Heart right ventricle (tissue), 16 donors: Measurements from ENCODE around the gene PTPRM. TPM values are rescaled to one million over a fixed set of nuclear protein-coding genes. Genes with fewer than 3 reads are reported as not detected.

Experiments used
- ATAC-seq, 8 donors: fragments of 200-7000 bp; cut with Tn5 transposase; one replicate each; pipeline ENCODE4 v1.9.1; 2020; ENCODE audit warnings: mild to moderate bottlenecking in 8 of 8, moderate library complexity in 8 of 8, moderate number of reproducible peaks in 1 of 8
- DNase-seq, 2 donors: peaks; one replicate each; pipeline ENCODE4 v3.0.0-alpha.2; 2020
- H3K27ac ChIP-seq, 10 donors: fragments of 200-600 bp; sonication (generic) in 2 of 10; one replicate each; pipeline versions ENCODE4 v1.5.0 to v1.8.0; 2020 to 2022; ENCODE audit warnings: mild to moderate bottlenecking in 3 of 10
- H3K27me3 ChIP-seq, 7 donors: fragments of 200-600 bp; one replicate each; pipeline ENCODE4 v1.8.0; 2021 to 2022; ENCODE audit warnings: mild to moderate bottlenecking in 2 of 7
- H3K36me3 ChIP-seq, 9 donors: fragments of 200-600 bp; sonication (generic) in 1 of 9; one replicate each; pipeline versions ENCODE4 v1.5.0 to v1.8.0; 2020 to 2022; ENCODE audit warnings: mild to moderate bottlenecking in 2 of 9
- H3K4me1 ChIP-seq, 9 donors: fragments of 200-600 bp; sonication (generic) in 1 of 9; one replicate each; pipeline versions ENCODE4 v1.5.0 to v1.8.0; 2020 to 2022; ENCODE audit warnings: mild to moderate bottlenecking in 4 of 9
- H3K4me3 ChIP-seq, 10 donors: fragments of 200-600 bp; sonication (generic) in 2 of 10; one replicate each; pipeline versions ENCODE4 v1.5.0 to v1.8.0; 2020 to 2022; ENCODE audit warnings: mild to moderate bottlenecking in 7 of 10, moderate library complexity in 2 of 10
- H3K9me3 ChIP-seq, 11 donors: fragments of 200-600 bp in 10 of 11; sonication (generic) in 2 of 11; one replicate each; pipeline versions ENCODE4 v1.5.0 to v1.8.0; 2013 to 2022; ENCODE audit warnings: mild to moderate bottlenecking in 2 of 11, control low read depth in 1 of 11, moderate library complexity in 1 of 11
- WGBS, 2 donors: extraction: QIAGEN DNeasy Blood & Tissue Kit; methylation state at CpG; one replicate each; pipeline ENCODE4 v1.1.7; 2013; ENCODE audit warnings: inconsistent platforms in 1 of 2; 5-methylcytosine and 5-hydroxymethylcytosine counted together
- intact Hi-C, 10 donors: fragments of 100-400 bp; cut with DNase I; formaldehyde crosslinking; loops; one replicate each; pipeline versions ENCODE4 v1.11.1 to v1.14.2; 2022
- polyA plus RNA-seq, 2 donors: library from polyadenylated mRNA; stranded (reverse); fragments of 200-250 nt; gene quantifications; one replicate each; pipeline ENCODE4 v1.2.3, GENCODE V29; 2013
- total RNA-seq, 10 donors: library from RNA; stranded (reverse); fragmentation: NEBNext Ultra II Directional in 3 of 10; extraction: Animal tissue kit (Norgen Biotek cat#: 25700) in 3 of 10; gene quantifications; one replicate each; pipeline versions ENCODE4 v1.2.1 to v1.2.4, GENCODE V29; 2021 to 2023
- TF ChIP-seq, protein P1 (sequence below), 9 donors: fragments of 200-600 bp; sonication (generic) in 2 of 9; IDR thresholded peaks; one replicate each; pipeline versions ENCODE4 v1.5.0 to v1.8.0; 2021 to 2022; ENCODE audit warnings: antibody characterized with exemption in 9 of 9, mild to moderate bottlenecking in 5 of 9, moderate library complexity in 1 of 9
- donor health status: Arrhythmogenic right ventricular cardiomyopathy.
- donor health status: ischemic (EF 13 %, LVEDD 7.1; RV severe dilation, severe dysfunction).
- donor health status: healthy with polysubstance abuse.
- donor health status: DM: no; HTN: yes; CAD: no.
- donor health status: DM: no; HTN: no; CAD: no.
- donor health status: ischemic (EF 25% LVEDD 6.9; RV normal size, moderate dysfunction).
- donor health status: ischemic (EF 25% LVEDD 5.7; RV mildly dilated, moderate dysfunction).
- donor health status: healthy.
- donor health status: DM: yes; HTN: yes; CAD: no.
- donor health status: Ischemic cardiomyopathy.
- donor health status: ischemic (EF 35%, LVEDD 5.7; RV mildly dilated, moderate dysfunction).
- donor health status: nonischemic (EF 11% LVEDD 7.7; RV severe dilation, severe dysfunction).
- donor health status: DM: yes; HTN: yes; CAD: no.
- donor health status: PGD.
- donor health status: ischemic (EF 29% LVEDD 5.4; RV normal size, mild dysfunction).
- donor health status: nonischemic (EF 23%, LVEDD 6.1; RV moderate dilation, normal function).

The PTPRM gene
- total and polyA plus RNA-seq, 12 donors, result 81.7 to 170 (median 132) TPM

DNA sequence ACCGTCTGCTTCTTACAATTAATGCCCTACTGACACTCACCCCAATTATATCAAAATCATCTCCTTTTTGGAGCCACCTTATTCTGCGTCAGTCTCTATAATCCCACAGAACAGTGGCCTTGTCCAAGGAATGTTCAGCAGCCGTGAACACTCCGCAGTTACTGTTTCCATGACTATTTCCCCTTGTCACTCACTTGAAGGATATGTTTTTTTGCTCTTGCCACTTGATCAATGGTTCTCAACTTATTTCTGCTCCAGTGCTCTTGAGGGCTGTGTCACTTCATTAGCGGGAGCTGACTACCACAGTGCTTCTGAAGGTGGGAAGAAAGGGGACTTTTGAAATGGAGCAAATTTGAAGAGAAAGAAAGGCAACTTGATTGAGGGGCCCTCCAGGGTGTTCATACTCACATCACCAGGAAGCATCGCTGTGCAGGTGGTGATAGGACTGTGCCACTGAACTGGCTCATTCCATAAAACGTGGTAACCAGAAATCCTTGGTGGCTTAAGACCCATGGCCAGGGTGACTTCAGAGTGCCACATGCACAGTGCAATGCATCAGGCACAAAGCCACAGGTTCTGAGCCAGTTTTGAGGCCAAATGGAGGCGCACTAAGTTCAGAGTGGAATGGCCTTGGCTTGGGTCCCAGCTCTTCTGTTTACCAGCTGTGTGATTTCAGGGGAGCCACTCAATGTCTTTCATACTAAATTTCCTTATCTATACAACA lies 721.5 kb downstream of the PTPRM start:
- H3K4me1 ChIP-seq, result peaks cover 0 to 43% (median 10%) of the 10 kb centered on the region in 9 donors
- ATAC-seq (peak in 6 of 8 donors; percentile 61 to 84 (median 75)), DNase-seq (peak in 1 of 2 donors; percentile 43)
- 78 to 79% methylated on average over 8 of the region's 8 CpGs for WGBS, 2 donors
- intact Hi-C loops, result no loop called here
- H3K4me3 ChIP-seq, result no peak overlapping the region
- peaks cover 0 to 8% (median 0%) of the 10 kb centered on the region in 9 donors for H3K36me3 ChIP-seq
- H3K27ac ChIP-seq, result no peak overlapping the region
- H3K9me3 ChIP-seq, result no peaks in the 10 kb centered on the region
- no peaks in the 10 kb centered on the region for H3K27me3 ChIP-seq
- TF ChIP-seq, protein P1, sequence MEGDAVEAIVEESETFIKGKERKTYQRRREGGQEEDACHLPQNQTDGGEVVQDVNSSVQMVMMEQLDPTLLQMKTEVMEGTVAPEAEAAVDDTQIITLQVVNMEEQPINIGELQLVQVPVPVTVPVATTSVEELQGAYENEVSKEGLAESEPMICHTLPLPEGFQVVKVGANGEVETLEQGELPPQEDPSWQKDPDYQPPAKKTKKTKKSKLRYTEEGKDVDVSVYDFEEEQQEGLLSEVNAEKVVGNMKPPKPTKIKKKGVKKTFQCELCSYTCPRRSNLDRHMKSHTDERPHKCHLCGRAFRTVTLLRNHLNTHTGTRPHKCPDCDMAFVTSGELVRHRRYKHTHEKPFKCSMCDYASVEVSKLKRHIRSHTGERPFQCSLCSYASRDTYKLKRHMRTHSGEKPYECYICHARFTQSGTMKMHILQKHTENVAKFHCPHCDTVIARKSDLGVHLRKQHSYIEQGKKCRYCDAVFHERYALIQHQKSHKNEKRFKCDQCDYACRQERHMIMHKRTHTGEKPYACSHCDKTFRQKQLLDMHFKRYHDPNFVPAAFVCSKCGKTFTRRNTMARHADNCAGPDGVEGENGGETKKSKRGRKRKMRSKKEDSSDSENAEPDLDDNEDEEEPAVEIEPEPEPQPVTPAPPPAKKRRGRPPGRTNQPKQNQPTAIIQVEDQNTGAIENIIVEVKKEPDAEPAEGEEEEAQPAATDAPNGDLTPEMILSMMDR (IDR thresholded peaks at IDR 0.05), result no peak

DNA sequence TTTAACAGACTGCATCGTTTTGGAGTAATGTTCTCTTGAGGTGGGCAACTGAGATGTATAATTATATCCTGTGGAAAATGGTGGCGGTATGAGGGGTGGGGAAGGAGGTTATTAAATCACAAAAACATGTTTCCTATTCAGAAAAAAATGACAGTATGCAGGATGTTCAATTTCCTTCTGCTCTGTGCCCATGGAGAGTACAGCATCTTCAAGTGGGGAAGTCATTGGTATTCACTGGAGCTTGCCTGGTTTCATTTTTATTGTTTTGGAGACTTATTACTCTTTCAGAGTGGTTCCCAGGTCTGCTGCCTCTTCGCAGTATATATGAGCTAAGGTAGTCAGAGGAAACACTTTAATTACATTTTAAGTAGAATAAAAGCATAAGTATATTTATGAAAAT lies 723.3 kb downstream of the PTPRM start:
- H3K9me3 ChIP-seq, result no peaks in the 10 kb centered on the region
- ATAC-seq, result peak in 3 of 8 donors; percentile 18 to 36 (median 20)
- no peak for DNase-seq
- TF ChIP-seq, protein P1 (IDR thresholded peaks at IDR 0.05), result no peak
- H3K36me3 ChIP-seq, result peaks cover 0 to 14% (median 0%) of the 10 kb centered on the region in 9 donors
- 66 to 68% methylated on average over 3 of the region's 3 CpGs for WGBS, 2 donors
- H3K27me3 ChIP-seq, result no peaks in the 10 kb centered on the region
- H3K27ac ChIP-seq, result peak overlapping the region in 1 of 10 donors; percentile 13
- H3K4me3 ChIP-seq, result no peak overlapping the region
- intact Hi-C loops, result loop anchor here in 1 of 10 donors (10.0 kb wide), 1 partner anchor 74 kb away; no protein-coding TSS in a partner anchor
- peaks cover 0 to 35% (median 8%) of the 10 kb centered on the region in 9 donors for H3K4me1 ChIP-seq

GRCh38 chr18:8290913-8291312 lies 723.8 kb downstream of the PTPRM start:
- intact Hi-C loops, result loop anchor here in 1 of 10 donors (10.0 kb wide), 1 partner anchor 74 kb away; no protein-coding TSS in a partner anchor
- TF ChIP-seq, protein P1 (IDR thresholded peaks at IDR 0.05), result no peak
- H3K27ac ChIP-seq, result peak overlapping the region in 1 of 10 donors; percentile 13
- no peak overlapping the region for H3K4me3 ChIP-seq
- no peak for DNase-seq
- 68 to 90% methylated on average over 1 of the region's 1 CpG for WGBS, 2 donors
- no peaks in the 10 kb centered on the region for H3K27me3 ChIP-seq
- no peaks in the 10 kb centered on the region for H3K9me3 ChIP-seq
- ATAC-seq, result no peak
- H3K4me1 ChIP-seq, result peaks cover 0 to 35% (median 8%) of the 10 kb centered on the region in 9 donors
- H3K36me3 ChIP-seq, result peaks cover 0 to 16% (median 0%) of the 10 kb centered on the region in 9 donors

- no peak for DNase-seq
Observed at GRCh38 chr18:8293184-8293583, 726.1 kb downstream of the PTPRM start.

More at GRCh38 chr18:8293184-8293583, 726.1 kb downstream of the PTPRM start:
- H3K36me3 ChIP-seq, result peaks cover 0 to 38% (median 11%) of the 10 kb centered on the region in 9 donors
- no peaks in the 10 kb centered on the region for H3K9me3 ChIP-seq
- no peak overlapping the region for H3K27ac ChIP-seq
- intact Hi-C loops, result loop anchor here in 1 of 10 donors (10.0 kb wide), 1 partner anchor 72 kb away; no protein-coding TSS in a partner anchor
- TF ChIP-seq, protein P1 (IDR thresholded peaks at IDR 0.05), result no peak
- no peak overlapping the region for H3K4me3 ChIP-seq
- H3K4me1 ChIP-seq, result peaks cover 0 to 24% (median 8%) of the 10 kb centered on the region in 9 donors
- no peaks in the 10 kb centered on the region for H3K27me3 ChIP-seq
- WGBS, 2 donors, result 63 to 85% methylated on average over 2 of the region's 2 CpGs
- ATAC-seq, result no peak
